Tibial nerve (tissue), 4 donors: Measurements from ENCODE around the gene TRPM1. TPM values are rescaled to one million over a fixed set of nuclear protein-coding genes. Genes with fewer than 3 reads are reported as not detected.
A peak's percentile ranks its signal among the peaks of the same experiment; 100 is the strongest.

Source experiments
- DNase-seq, 2 donors: peaks; one replicate each; pipeline ENCODE4 v3.0.0-alpha.2; 2019; ENCODE audit warnings: low spot score in 2 of 2
- H3K27ac ChIP-seq, 4 donors: fragments of 200-600 bp; sonication (generic) in 3 of 4; one replicate each; pipeline ENCODE4 v1.5.1; 2017 to 2019; ENCODE audit warnings: mild to moderate bottlenecking in 1 of 4
- H3K27me3 ChIP-seq, 2 donors: fragments of 200-600 bp; sonication (generic) in 1 of 2; one replicate each; pipeline versions ENCODE4 v1.5.1 to v1.6.0; 2017 to 2019
- H3K36me3 ChIP-seq, 3 donors: fragments of 200-600 bp; sonication (generic); one replicate each; pipeline ENCODE4 v1.5.1; 2018 to 2019
- H3K4me1 ChIP-seq, 4 donors: fragments of 200-600 bp; sonication (generic) in 3 of 4; one replicate each; pipeline ENCODE4 v1.5.1; 2017 to 2019
- H3K4me3 ChIP-seq, 4 donors: fragments of 200-600 bp; sonication (generic) in 3 of 4; one replicate each; pipeline ENCODE4 v1.5.1; 2017 to 2019; ENCODE audit warnings: mild to moderate bottlenecking in 1 of 4, moderate library complexity in 1 of 4
- H3K9me3 ChIP-seq, 4 donors: fragments of 200-600 bp; sonication (generic) in 3 of 4; one replicate each; pipeline ENCODE4 v1.5.1; 2017 to 2019
- EP300 ChIP-seq, 2 donors: sonication (generic); formaldehyde crosslinking; IDR thresholded peaks; one replicate each; pipeline ENCODE4 v1.6.1; 2017; ENCODE audit warnings: antibody characterized with exemption in 2 of 2, mild to moderate bottlenecking in 1 of 2
- POLR2A ChIP-seq, 2 donors: fragments of 450-650 bp; IDR thresholded peaks; one replicate each; pipeline ENCODE4 v1.6.1; 2017; ENCODE audit warnings: antibody characterized with exemption in 2 of 2, mild to moderate bottlenecking in 2 of 2, moderate library complexity in 2 of 2
- WGBS, 2 donors: methylation state at CpG; one replicate each; pipeline ENCODE4 v1.1.5; 2018; 5-methylcytosine and 5-hydroxymethylcytosine counted together
- total RNA-seq, 4 donors: library from RNA; depleted of rRNA; stranded (reverse); fragments of >200 nt; gene quantifications; one replicate each; pipeline ENCODE4 v1.1.0, GENCODE V29; 2016
- TF ChIP-seq, protein P1 (sequence below), 5 experiments: fragments of 200-600 bp in 3 of 5; fragments of 450-650 bp in 2 of 5; sonication (generic) in 3 of 5; IDR thresholded peaks; one replicate each; pipeline ENCODE4 v1.5.1; 2016 to 2019; ENCODE audit warnings: antibody characterized with exemption in 5 of 5, mild to moderate bottlenecking in 3 of 5, moderate library complexity in 2 of 5

The TRPM1 gene
- total RNA-seq, 4 donors from 2014 or later, result not detected

DNA sequence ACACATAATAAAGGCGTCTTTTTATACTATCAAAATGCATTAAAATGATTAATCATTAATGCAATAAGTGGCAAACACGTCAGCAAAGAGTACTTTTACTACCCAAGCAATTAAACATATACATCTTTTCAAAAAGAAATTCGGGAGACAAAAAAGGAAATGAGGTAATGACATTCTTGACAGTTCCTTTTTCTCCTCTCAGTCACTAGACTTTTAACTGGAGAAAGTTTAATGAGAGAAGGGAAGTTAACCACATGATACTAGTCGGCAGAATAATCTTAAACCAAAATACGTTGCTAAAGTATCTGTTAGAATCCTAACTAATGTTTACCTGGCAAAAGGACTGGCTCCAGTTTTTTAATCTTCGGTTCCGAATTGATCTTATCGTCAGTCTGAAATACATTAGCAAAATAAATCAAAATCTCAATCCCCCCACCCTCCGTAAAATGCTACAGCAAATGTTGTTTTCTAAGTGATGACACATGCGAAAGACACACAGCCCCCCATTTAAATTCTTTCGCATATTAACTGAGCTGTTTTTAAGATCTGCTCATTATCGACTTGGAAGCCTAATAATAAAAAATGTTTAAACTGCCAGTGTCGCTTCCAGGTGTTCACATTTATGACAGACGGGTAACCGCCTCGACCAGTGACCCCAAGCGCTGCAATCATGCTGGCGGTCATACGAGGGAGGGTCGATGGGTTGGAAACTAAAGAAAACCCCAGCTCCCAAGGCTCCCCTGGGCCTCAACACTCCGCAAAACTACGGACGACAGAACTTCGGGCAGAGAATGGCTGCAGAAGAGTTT is 110.9 kb downstream of the TRPM1 start:
- Histone ChIP-seq H3K27me3 (no peaks in the 10 kb centered on the region), H3K27ac (peak overlapping the region; percentile 88 to 99 (median 95)), H3K4me1 (peaks cover 0 to 51% (median 29%) of the 10 kb centered on the region in 4 donors), H3K4me3 (peak overlapping the region; percentile 74 to 100 (median 82)), H3K36me3 (peaks cover 0 to 3% (median 0%) of the 10 kb centered on the region in 3 donors), H3K9me3 (no peaks in the 10 kb centered on the region)
- TF ChIP-seq, protein P1, sequence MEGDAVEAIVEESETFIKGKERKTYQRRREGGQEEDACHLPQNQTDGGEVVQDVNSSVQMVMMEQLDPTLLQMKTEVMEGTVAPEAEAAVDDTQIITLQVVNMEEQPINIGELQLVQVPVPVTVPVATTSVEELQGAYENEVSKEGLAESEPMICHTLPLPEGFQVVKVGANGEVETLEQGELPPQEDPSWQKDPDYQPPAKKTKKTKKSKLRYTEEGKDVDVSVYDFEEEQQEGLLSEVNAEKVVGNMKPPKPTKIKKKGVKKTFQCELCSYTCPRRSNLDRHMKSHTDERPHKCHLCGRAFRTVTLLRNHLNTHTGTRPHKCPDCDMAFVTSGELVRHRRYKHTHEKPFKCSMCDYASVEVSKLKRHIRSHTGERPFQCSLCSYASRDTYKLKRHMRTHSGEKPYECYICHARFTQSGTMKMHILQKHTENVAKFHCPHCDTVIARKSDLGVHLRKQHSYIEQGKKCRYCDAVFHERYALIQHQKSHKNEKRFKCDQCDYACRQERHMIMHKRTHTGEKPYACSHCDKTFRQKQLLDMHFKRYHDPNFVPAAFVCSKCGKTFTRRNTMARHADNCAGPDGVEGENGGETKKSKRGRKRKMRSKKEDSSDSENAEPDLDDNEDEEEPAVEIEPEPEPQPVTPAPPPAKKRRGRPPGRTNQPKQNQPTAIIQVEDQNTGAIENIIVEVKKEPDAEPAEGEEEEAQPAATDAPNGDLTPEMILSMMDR (IDR thresholded peaks at IDR 0.05), result no peak
- TF ChIP-seq EP300 (IDR thresholded peaks at IDR 0.05), result no peak
- TF ChIP-seq POLR2A (IDR thresholded peaks at IDR 0.05), result no peak
- peak in 1 of 2 donors; percentile 10 for DNase-seq
- 3 to 4% methylated on average over 24 of the region's 24 CpGs for WGBS, 2 donors

DNA sequence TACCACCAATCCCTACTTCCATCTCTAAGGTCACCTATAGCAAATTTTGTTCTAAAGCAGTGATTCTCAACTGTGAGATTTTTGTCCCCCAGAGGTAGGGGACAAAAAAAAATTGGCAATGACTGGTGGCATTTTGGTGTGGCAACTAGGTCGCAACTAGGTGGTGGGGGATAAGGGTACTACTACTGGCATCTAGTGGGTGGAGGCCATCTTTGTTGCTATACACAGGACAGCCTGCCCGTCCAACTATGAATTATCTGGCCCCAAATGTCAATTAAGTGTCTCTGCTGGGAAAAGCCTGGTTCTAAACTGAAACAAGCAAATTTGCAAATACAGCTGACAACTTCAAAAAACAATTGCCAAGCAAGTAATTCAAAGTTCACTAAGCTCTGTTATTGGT is 111.5 kb downstream of the TRPM1 start:
- Histone ChIP-seq H3K27me3 (no peaks in the 10 kb centered on the region), H3K4me1 (peaks cover 0 to 57% (median 35%) of the 10 kb centered on the region in 4 donors), H3K4me3 (peak overlapping the region; percentile 74 to 100 (median 82)), H3K9me3 (no peaks in the 10 kb centered on the region), H3K36me3 (peaks cover 0 to 3% (median 0%) of the 10 kb centered on the region in 3 donors), H3K27ac (peak overlapping the region in 3 of 4 donors; percentile 93 to 99 (median 97))
- no peak for DNase-seq
- 37 to 40% methylated on average over 2 of the region's 2 CpGs for WGBS, 2 donors
- TF ChIP-seq, protein P1 (IDR thresholded peaks at IDR 0.05), result no peak
- no peak for TF ChIP-seq EP300 (IDR thresholded peaks at IDR 0.05)
- no peak for TF ChIP-seq POLR2A (IDR thresholded peaks at IDR 0.05)

DNA sequence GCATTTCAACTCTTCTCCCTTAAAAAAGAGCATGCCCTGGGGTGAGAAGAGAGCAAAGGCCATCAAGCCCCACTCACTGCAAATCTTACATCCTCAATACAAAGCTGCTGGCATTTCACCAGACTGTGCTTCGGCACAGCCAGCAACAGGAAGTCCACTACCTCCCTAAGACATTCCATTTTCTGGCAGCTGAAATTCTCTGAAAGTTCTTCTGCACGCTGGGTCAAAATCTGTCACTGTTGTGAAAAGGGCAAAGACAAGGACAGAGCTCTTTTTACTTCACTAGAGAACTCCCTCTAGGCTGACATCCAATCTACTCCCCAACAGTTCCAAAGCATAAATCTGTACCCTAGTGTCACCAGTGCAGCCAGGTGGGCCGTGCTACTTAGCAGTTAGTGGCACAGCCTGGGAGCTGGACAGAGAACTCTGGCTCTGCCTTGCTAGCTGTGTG is 116.4 kb downstream of the TRPM1 start:
- TF ChIP-seq EP300 (IDR thresholded peaks at IDR 0.05) (no peak), POLR2A (IDR thresholded peaks at IDR 0.05) (no peak)
- TF ChIP-seq, protein P1 (IDR thresholded peaks at IDR 0.05), result no peak
- H3K9me3 ChIP-seq, result no peaks in the 10 kb centered on the region
- DNase-seq, result peak in 1 of 2 donors; percentile 26
- H3K36me3 ChIP-seq, result peaks cover 0 to 12% (median 0%) of the 10 kb centered on the region in 3 donors
- H3K27ac ChIP-seq, result peak overlapping the region; percentile 3 to 84 (median 52)
- WGBS, 2 donors, result 17 to 18% methylated on average over 3 of the region's 3 CpGs
- H3K27me3 ChIP-seq, result no peaks in the 10 kb centered on the region
- H3K4me3 ChIP-seq, result peak overlapping the region in 1 of 4 donors; percentile 8
- peaks cover 4 to 83% (median 48%) of the 10 kb centered on the region in 4 donors for H3K4me1 ChIP-seq

DNA sequence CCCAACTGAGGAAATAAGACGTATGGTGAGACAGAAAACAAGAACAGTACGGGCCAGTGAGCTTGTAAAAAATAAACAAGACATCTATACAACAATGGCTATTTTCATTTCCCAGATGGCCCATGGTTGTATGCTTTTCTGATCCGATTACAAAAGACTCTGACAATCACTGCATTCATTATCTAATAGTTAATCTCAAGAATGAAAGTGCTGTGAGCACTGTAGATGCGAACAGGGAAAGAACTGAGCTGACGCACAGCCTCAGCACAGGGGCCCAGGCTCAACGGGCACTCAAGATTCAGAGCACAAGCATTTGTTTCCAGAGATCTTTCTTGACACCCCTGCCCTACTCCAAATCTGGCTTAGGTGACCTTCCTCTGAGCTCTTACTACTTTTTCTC is 117.0 kb downstream of the TRPM1 start:
- TF ChIP-seq, protein P1 (IDR thresholded peaks at IDR 0.05), result no peak
- 18 to 20% methylated on average over 6 of the region's 6 CpGs for WGBS, 2 donors
- no peak for DNase-seq
- Histone ChIP-seq H3K36me3 (peaks cover 0 to 18% (median 0%) of the 10 kb centered on the region in 3 donors), H3K27ac (peak overlapping the region; percentile 3 to 84 (median 46)), H3K9me3 (no peaks in the 10 kb centered on the region), H3K4me1 (peaks cover 4 to 83% (median 46%) of the 10 kb centered on the region in 4 donors), H3K4me3 (peak overlapping the region in 1 of 4 donors; percentile 8), H3K27me3 (no peaks in the 10 kb centered on the region)

DNA sequence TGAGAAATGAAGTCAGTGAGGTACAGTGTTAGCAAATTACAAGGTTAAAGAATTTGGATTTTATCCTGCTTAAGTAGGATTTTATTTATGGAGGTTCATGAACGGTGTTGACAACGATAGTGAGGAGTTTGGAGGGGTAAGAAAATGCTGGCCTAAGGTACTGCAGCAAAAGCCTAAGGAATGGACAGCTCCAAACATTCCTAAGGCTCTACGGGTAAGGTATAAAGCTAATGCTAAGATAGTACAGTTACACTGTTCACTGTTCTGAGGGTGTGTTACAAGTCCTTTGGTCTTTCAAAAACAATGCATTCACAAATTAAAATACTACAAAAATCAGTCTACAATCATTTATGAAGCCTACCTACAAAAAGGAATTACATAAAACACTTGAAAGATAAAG is 117.4 kb downstream of the TRPM1 start:
- Histone ChIP-seq H3K27me3 (no peaks in the 10 kb centered on the region), H3K36me3 (peaks cover 0 to 22% (median 0%) of the 10 kb centered on the region in 3 donors), H3K27ac (peak overlapping the region; percentile 3 to 84 (median 46)), H3K4me3 (peak overlapping the region in 1 of 4 donors; percentile 8), H3K9me3 (no peaks in the 10 kb centered on the region), H3K4me1 (peaks cover 4 to 85% (median 42%) of the 10 kb centered on the region in 4 donors)
- TF ChIP-seq, protein P1 (IDR thresholded peaks at IDR 0.05), result no peak
- 52 to 55% methylated on average over 3 of the region's 3 CpGs for WGBS, 2 donors
- DNase-seq, result no peak
